ENCODE measurements around the gene CCND1. TPM values are rescaled to one million over a fixed set of nuclear protein-coding genes. Genes with fewer than 3 reads are reported as not detected.
"Not testable (repeated sequence)": the region's sequence is repeated elsewhere in the genome, so short reads cannot be mapped to it uniquely, and the experiment has no call there.

Gene CCND1
- total RNA-seq, 2 experiments from 2014 or later = 0.19 to 1.3 TPM

GRCh38 chr11:69605737-69606526, 35.0 kb upstream of the CCND1 start:
- Mint-ChIP-seq H3K4me1 (ENCODE audit: low read depth) (no peaks in the 10 kb centered on the region), H3K27me3 (peaks cover 9% of the 10 kb centered on the region), H3K36me3 (no peaks in the 10 kb centered on the region), H3K4me3 (no peak overlapping the region), H3K9me3 (peaks cover 12% of the 10 kb centered on the region), H3K27ac (no peak overlapping the region)
- ChIA-PET POLR2A (interaction anchor here (0.5 kb wide), 1 partner anchor 116 kb away, joined by 3 read pairs; no protein-coding TSS in a partner anchor), CTCF (no interaction called here)
- no peak for DNase-seq
- intact Hi-C loops (cut with micrococcal nuclease) = no loop called here

- intact Hi-C loops (cut with micrococcal nuclease) = no loop called here
- Mint-ChIP-seq H3K27me3 (peaks cover 12% of the 10 kb centered on the region), H3K27ac (no peak overlapping the region), H3K4me3 (no peak overlapping the region), H3K36me3 (no peaks in the 10 kb centered on the region), H3K4me1 (ENCODE audit: low read depth) (no peaks in the 10 kb centered on the region), H3K9me3 (peaks cover 12% of the 10 kb centered on the region)
- DNase-seq = no peak
- POLR2A ChIA-PET = no interaction called here
- CTCF ChIA-PET = no interaction called here
These were observed 31.6 kb upstream of the CCND1 start for GRCh38 chr11:69609351-69609750.

GRCh38 chr11:69611548-69612526, 29.1 kb upstream of the CCND1 start:
- Mint-ChIP-seq H3K4me3 (no peak overlapping the region), H3K4me1 (ENCODE audit: low read depth) (no peaks in the 10 kb centered on the region), H3K27me3 (peaks cover 5% of the 10 kb centered on the region), H3K9me3 (peaks cover 12% of the 10 kb centered on the region), H3K27ac (no peak overlapping the region), H3K36me3 (no peaks in the 10 kb centered on the region)
- POLR2A ChIA-PET = no interaction called here
- intact Hi-C loops (cut with micrococcal nuclease) = no loop called here
- DNase-seq = no peak
- CTCF ChIA-PET = no interaction called here

GRCh38 chr11:69613594-69613993, 27.4 kb upstream of the CCND1 start:
- H3K9me3 Mint-ChIP-seq = peaks cover 8% of the 10 kb centered on the region
- ChIA-PET CTCF (no interaction called here), POLR2A (no interaction called here)
- H3K27ac Mint-ChIP-seq = no peak overlapping the region
- no peak for DNase-seq
- no peaks in the 10 kb centered on the region for H3K36me3 Mint-ChIP-seq
- no peaks in the 10 kb centered on the region for H3K4me1 Mint-ChIP-seq (ENCODE audit: low read depth)
- H3K4me3 Mint-ChIP-seq = no peak overlapping the region
- peaks cover 9% of the 10 kb centered on the region for H3K27me3 Mint-ChIP-seq
- intact Hi-C loops (cut with micrococcal nuclease) = no loop called here

- ChIA-PET POLR2A (no interaction called here), CTCF (no interaction called here)
- peaks cover 3% of the 10 kb centered on the region for H3K9me3 Mint-ChIP-seq
- DNase-seq = no peak
- no peaks in the 10 kb centered on the region for H3K36me3 Mint-ChIP-seq
- intact Hi-C loops (cut with micrococcal nuclease) = no loop called here
- no peak overlapping the region for H3K27ac Mint-ChIP-seq
- no peaks in the 10 kb centered on the region for H3K4me1 Mint-ChIP-seq (ENCODE audit: low read depth)
- no peak overlapping the region for H3K4me3 Mint-ChIP-seq
- peaks cover 10% of the 10 kb centered on the region for H3K27me3 Mint-ChIP-seq
These were observed 26.9 kb upstream of the CCND1 start for GRCh38 chr11:69614085-69614484.

GRCh38 chr11:69615545-69616278, 25.2 kb upstream of the CCND1 start:
- Mint-ChIP-seq H3K27ac (no peak overlapping the region), H3K9me3 (no peaks in the 10 kb centered on the region), H3K27me3 (peaks cover 13% of the 10 kb centered on the region), H3K4me3 (no peak overlapping the region), H3K4me1 (ENCODE audit: low read depth) (no peaks in the 10 kb centered on the region), H3K36me3 (no peaks in the 10 kb centered on the region)
- DNase-seq = no peak
- ChIA-PET CTCF (no interaction called here), POLR2A (no interaction called here)
- intact Hi-C loops (cut with micrococcal nuclease) = no loop called here

GRCh38 chr11:69617220-69617619, 23.7 kb upstream of the CCND1 start:
- Mint-ChIP-seq H3K4me1 (ENCODE audit: low read depth) (no peaks in the 10 kb centered on the region), H3K27me3 (peaks cover 13% of the 10 kb centered on the region), H3K4me3 (no peak overlapping the region), H3K36me3 (no peaks in the 10 kb centered on the region), H3K9me3 (no peaks in the 10 kb centered on the region), H3K27ac (no peak overlapping the region)
- intact Hi-C loops (cut with micrococcal nuclease) = no loop called here
- no peak for DNase-seq
- POLR2A ChIA-PET = no interaction called here
- CTCF ChIA-PET = no interaction called here

GRCh38 chr11:69617682-69618081, 23.3 kb upstream of the CCND1 start:
- H3K27me3 Mint-ChIP-seq = peaks cover 13% of the 10 kb centered on the region
- H3K36me3 Mint-ChIP-seq = no peaks in the 10 kb centered on the region
- no peak overlapping the region for H3K4me3 Mint-ChIP-seq
- no peak for DNase-seq
- ChIA-PET CTCF (no interaction called here), POLR2A (no interaction called here)
- no peaks in the 10 kb centered on the region for H3K4me1 Mint-ChIP-seq (ENCODE audit: low read depth)
- H3K9me3 Mint-ChIP-seq = no peaks in the 10 kb centered on the region
- intact Hi-C loops (cut with micrococcal nuclease) = no loop called here
- H3K27ac Mint-ChIP-seq = no peak overlapping the region

GRCh38 chr11:69618237-69618636, 22.7 kb upstream of the CCND1 start:
- no peaks in the 10 kb centered on the region for H3K9me3 Mint-ChIP-seq
- no peaks in the 10 kb centered on the region for H3K4me1 Mint-ChIP-seq (ENCODE audit: low read depth)
- H3K4me3 Mint-ChIP-seq = no peak overlapping the region
- H3K36me3 Mint-ChIP-seq = no peaks in the 10 kb centered on the region
- no peak for DNase-seq
- ChIA-PET POLR2A (no interaction called here), CTCF (no interaction called here)
- intact Hi-C loops (cut with micrococcal nuclease) = no loop called here
- no peak overlapping the region for H3K27ac Mint-ChIP-seq
- peaks cover 13% of the 10 kb centered on the region for H3K27me3 Mint-ChIP-seq

- no peak for DNase-seq
- Mint-ChIP-seq H3K4me3 (no peak overlapping the region), H3K27me3 (peaks cover 13% of the 10 kb centered on the region), H3K4me1 (ENCODE audit: low read depth) (no peaks in the 10 kb centered on the region), H3K9me3 (no peaks in the 10 kb centered on the region), H3K36me3 (no peaks in the 10 kb centered on the region), H3K27ac (no peak overlapping the region)
- ChIA-PET CTCF (no interaction called here), POLR2A (no interaction called here)
- intact Hi-C loops (cut with micrococcal nuclease) = no loop called here
These were observed 20.2 kb upstream of the CCND1 start for GRCh38 chr11:69620683-69621290.

- DNase-seq; H3K4me3 Mint-ChIP-seq; H3K27ac Mint-ChIP-seq; POLR2A ChIA-PET; CTCF ChIA-PET; intact Hi-C loops (cut with micrococcal nuclease); H3K4me1 Mint-ChIP-seq (ENCODE audit: low read depth); H3K9me3 Mint-ChIP-seq; H3K36me3 Mint-ChIP-seq: not testable (repeated sequence)
- H3K27me3 Mint-ChIP-seq = peaks cover 17% of the 10 kb centered on the region
These were observed 18.8 kb upstream of the CCND1 start for GRCh38 chr11:69622097-69622681.

GRCh38 chr11:69624293-69624692, 16.7 kb upstream of the CCND1 start:
- Mint-ChIP-seq H3K4me3 (no peak overlapping the region), H3K4me1 (ENCODE audit: low read depth) (no peaks in the 10 kb centered on the region), H3K27me3 (peaks cover 13% of the 10 kb centered on the region), H3K9me3 (no peaks in the 10 kb centered on the region), H3K27ac (no peak overlapping the region), H3K36me3 (no peaks in the 10 kb centered on the region)
- intact Hi-C loops (cut with micrococcal nuclease) = no loop called here
- POLR2A ChIA-PET = no interaction called here
- CTCF ChIA-PET = no interaction called here
- no peak for DNase-seq

All from activated CD4-positive, alpha-beta memory T cell treated with anti-CD3 and anti-CD28 coated beads for 36 hours (primary cell).